Endothelial cell (in vitro differentiated cells): ENCODE data around the gene VPS8. TPM values are rescaled to one million over a fixed set of nuclear protein-coding genes. Genes with fewer than 3 reads are reported as not detected.

Experiments
- DNase-seq: peaks from one replicate; pipeline ENCODE4 v3.0.0; 2021; ENCODE audit warnings: low spot score
- H3K27ac Mint-ChIP-seq: one replicate; pipeline ENCODE4 v1.8.0; 2021; ENCODE audit warnings: mixed read lengths, inconsistent platforms; ENCODE audit not compliant: unreplicated experiment
- H3K27me3 Mint-ChIP-seq: one replicate; pipeline ENCODE4 v1.8.0; 2021; ENCODE audit warnings: mild to moderate bottlenecking, moderate library complexity, mixed read lengths, inconsistent platforms; ENCODE audit not compliant: unreplicated experiment
- H3K36me3 Mint-ChIP-seq: one replicate; pipeline ENCODE4 v1.8.0; 2021; ENCODE audit warnings: mild to moderate bottlenecking, low read depth, mixed read lengths, inconsistent platforms; ENCODE audit not compliant: unreplicated experiment
- H3K4me1 Mint-ChIP-seq: one replicate; pipeline ENCODE4 v1.8.0; 2021; ENCODE audit warnings: mild to moderate bottlenecking, mixed read lengths, inconsistent platforms; ENCODE audit not compliant: unreplicated experiment
- H3K4me3 Mint-ChIP-seq: one replicate; pipeline ENCODE4 v1.8.0; 2021; ENCODE audit warnings: mild to moderate bottlenecking, mixed read lengths, inconsistent platforms; ENCODE audit not compliant: unreplicated experiment
- H3K9me3 Mint-ChIP-seq: one replicate; pipeline ENCODE4 v1.8.0; 2021; ENCODE audit warnings: mixed read lengths, inconsistent platforms; ENCODE audit not compliant: unreplicated experiment
- total RNA-seq: library from RNA; stranded (reverse); fragmentation: NEBNext Ultra II Directional; extraction: Animal tissue kit (Norgen Biotek cat#: 25700); gene quantifications from one replicate; pipeline ENCODE4 v1.2.1, GENCODE V29; 2021; ENCODE audit not compliant: unreplicated experiment
- TF ChIP-seq, protein P1 (sequence below): fragments of 200-600 bp; sonication (generic); IDR thresholded peaks from one replicate; pipeline ENCODE4 v1.5.0; 2021; ENCODE audit warnings: antibody characterized with exemption; ENCODE audit not compliant: unreplicated experiment

VPS8 gene
- total RNA-seq, 1 donor from 2014 or later, result 59.8 TPM

DNA sequence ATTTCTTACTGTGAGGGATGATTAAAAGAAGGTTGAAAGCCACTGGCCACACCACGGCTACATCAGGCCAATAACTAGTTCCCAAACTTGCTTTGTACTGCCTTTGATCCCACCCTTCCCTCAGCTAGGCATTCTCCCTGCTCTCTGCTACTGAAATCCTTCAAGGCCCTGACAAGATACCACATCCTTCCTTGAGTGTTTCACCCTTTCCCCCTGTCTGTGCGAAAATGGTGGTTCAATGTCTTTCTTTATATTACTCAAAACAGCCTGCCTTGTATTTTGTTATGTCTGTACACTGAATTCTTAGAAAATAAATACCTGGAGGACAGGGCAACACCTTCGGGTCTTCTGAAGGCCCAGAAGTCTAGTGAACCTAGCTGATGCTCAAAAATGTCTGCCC is 932 bp upstream of the VPS8 start:
- Mint-ChIP-seq H3K36me3 (no peaks in the 10 kb centered on the region), H3K27me3 (no peaks in the 10 kb centered on the region), H3K4me1 (peaks cover 14% of the 10 kb centered on the region), H3K27ac (no peak overlapping the region), H3K4me3 (no peak overlapping the region), H3K9me3 (no peaks in the 10 kb centered on the region)
- no peak for DNase-seq
- TF ChIP-seq, protein P1, sequence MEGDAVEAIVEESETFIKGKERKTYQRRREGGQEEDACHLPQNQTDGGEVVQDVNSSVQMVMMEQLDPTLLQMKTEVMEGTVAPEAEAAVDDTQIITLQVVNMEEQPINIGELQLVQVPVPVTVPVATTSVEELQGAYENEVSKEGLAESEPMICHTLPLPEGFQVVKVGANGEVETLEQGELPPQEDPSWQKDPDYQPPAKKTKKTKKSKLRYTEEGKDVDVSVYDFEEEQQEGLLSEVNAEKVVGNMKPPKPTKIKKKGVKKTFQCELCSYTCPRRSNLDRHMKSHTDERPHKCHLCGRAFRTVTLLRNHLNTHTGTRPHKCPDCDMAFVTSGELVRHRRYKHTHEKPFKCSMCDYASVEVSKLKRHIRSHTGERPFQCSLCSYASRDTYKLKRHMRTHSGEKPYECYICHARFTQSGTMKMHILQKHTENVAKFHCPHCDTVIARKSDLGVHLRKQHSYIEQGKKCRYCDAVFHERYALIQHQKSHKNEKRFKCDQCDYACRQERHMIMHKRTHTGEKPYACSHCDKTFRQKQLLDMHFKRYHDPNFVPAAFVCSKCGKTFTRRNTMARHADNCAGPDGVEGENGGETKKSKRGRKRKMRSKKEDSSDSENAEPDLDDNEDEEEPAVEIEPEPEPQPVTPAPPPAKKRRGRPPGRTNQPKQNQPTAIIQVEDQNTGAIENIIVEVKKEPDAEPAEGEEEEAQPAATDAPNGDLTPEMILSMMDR, result no peak

DNA sequence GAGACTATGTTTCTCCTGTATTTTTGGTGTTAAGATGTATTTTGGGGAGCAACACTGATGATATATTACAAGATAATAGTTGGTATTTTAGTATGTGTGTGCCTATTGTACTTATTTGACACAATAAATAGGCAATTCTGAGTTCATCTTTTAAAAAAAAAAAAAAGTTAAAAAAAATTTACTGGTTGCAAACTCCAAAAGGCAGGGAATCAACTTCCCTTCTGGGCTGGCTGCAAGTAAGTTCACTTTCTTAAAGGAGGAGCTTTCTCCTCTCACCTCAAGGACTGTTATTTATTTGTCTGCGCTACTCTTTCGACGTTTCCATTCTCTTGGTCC is 335 bp upstream of the VPS8 start:
- TF ChIP-seq, protein P1, result no peak
- Mint-ChIP-seq H3K9me3 (no peaks in the 10 kb centered on the region), H3K4me3 (peak overlapping the region; percentile 97), H3K36me3 (no peaks in the 10 kb centered on the region), H3K27ac (peak overlapping the region; percentile 80), H3K4me1 (peaks cover 20% of the 10 kb centered on the region), H3K27me3 (no peaks in the 10 kb centered on the region)
- no peak for DNase-seq

- H3K27me3 Mint-ChIP-seq, result no peaks in the 10 kb centered on the region
- H3K36me3 Mint-ChIP-seq, result no peaks in the 10 kb centered on the region
- TF ChIP-seq, protein P1, result no peak
- peaks cover 30% of the 10 kb centered on the region for H3K4me1 Mint-ChIP-seq
- no peaks in the 10 kb centered on the region for H3K9me3 Mint-ChIP-seq
- no peak overlapping the region for H3K27ac Mint-ChIP-seq
- peak overlapping the region; percentile 97 for H3K4me3 Mint-ChIP-seq
- DNase-seq, result no peak
Measured at GRCh38 chr3:184812662-184813042, 686 bp downstream of the VPS8 start.

DNA sequence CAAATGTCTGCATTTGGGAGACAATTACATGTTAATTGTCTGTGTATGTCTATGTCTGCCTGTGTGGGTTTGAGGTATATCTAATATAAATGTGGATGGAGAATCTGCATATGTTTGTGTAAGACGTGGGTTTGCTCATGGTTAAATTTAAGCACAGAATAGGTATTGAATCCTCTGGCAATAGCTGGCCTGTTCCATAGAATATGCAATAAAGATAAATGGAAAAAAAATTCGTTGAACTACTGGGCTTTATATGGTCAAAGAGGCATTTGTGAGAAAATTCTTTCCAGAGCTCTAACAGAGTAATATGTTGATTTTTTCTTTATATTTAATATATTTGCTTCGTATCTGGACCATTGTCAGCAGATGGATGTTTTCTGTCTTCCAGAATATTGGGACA is 1.4 kb downstream of the VPS8 start:
- TF ChIP-seq, protein P1, result no peak

DNA sequence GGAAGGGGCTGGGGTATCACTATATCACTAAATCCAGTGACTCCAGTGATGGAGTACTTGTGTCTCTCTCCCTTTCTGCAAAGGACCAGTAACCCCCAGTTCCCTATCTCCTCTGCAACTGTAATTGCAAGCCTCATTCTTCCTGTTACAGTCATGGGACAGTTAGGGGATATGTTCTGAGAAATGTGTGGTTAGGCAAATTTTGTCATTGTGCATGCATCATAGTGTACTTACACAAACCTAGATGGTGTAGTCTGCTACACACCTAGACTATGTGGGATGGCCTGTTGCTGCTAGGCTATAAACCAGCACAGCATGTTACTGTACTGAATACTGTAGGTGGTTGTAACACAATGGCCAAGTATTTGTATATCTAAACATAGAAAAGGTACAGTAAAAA is 2.2 kb downstream of the VPS8 start:
- no peaks in the 10 kb centered on the region for H3K27me3 Mint-ChIP-seq
- H3K27ac Mint-ChIP-seq, result no peak overlapping the region
- TF ChIP-seq, protein P1, result no peak
- no peaks in the 10 kb centered on the region for H3K36me3 Mint-ChIP-seq
- peaks cover 34% of the 10 kb centered on the region for H3K4me1 Mint-ChIP-seq
- H3K9me3 Mint-ChIP-seq, result no peaks in the 10 kb centered on the region
- DNase-seq, result no peak
- H3K4me3 Mint-ChIP-seq, result no peak overlapping the region

More for the DNA sequence above, 1.4 kb downstream of the VPS8 start:
- H3K36me3 Mint-ChIP-seq, result no peaks in the 10 kb centered on the region
- no peak for DNase-seq
- H3K27me3 Mint-ChIP-seq, result no peaks in the 10 kb centered on the region
- H3K4me3 Mint-ChIP-seq, result peak overlapping the region; percentile 97
- peaks cover 34% of the 10 kb centered on the region for H3K4me1 Mint-ChIP-seq
- no peaks in the 10 kb centered on the region for H3K9me3 Mint-ChIP-seq
- H3K27ac Mint-ChIP-seq, result no peak overlapping the region
